COR-L47 (cell line): ENCODE data around the gene NSMF.

Experiments used
- DNase-seq: peaks from one replicate; lab custom pipeline; 2025; lab: John Stamatoyannopoulos, UW

Gene NSMF

DNA sequence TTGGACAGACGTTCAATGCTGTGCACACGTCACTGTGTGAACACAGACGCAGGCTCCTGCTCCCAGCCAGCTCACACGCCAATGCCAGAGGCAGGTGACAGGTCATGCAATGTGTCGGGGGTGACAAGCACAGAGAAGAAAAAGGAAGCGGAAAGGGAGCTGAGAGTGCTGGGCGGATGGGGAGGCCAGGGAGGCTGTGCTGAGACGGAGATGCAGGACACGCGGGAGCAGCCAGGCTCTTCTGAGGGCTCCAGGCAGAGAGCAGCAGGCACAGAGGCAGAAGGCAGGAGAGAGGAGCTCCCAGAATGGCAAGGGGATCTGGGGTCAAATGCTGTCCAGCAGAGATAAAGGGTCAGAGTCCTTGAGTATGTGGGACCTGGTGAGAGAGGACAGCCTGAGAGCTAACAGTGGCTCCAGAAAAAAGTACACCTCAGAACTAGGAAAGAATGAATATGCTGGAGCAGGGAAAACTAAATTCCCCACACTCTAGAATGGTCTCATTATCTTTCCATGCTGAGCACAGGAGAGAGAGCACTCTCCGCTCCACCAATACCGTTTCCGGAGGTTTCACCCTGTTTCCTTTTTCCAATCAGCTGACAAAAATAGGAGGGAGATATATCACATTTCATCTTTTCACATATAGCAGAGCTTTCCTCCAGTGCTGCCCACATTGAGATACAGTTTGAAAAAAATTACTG is 32.8 kb upstream of the NSMF start:
- DNase-seq: no peak

DNA sequence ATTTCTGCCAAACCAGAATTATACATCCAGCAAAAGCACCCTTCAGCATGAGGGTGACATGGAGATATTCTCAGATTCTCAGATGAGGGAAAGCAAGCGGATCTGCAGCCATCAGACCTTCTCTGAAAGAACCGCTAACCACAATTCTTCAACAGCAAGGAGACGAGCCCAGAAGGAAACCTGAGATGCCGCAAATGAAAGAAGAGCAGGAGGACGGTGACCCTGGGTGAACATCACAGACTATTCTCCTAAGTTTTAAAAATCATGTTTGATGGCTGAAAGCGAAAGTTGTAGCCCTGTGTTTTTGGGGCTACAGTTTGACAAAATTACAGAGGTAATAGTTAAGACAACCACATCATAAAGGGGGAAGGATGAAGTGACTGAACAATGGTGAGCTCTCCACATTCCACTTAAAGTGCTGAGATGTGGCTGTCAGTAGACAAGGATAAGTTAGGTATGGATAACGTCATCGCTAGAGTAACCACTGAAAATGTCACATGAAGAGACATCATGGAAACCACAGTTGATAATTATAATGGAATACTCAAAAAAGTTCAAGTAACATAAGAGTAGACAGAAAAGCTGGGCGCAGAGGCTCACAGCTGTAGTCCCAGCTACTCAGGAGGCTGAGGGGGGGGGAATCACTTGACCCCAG is 31.5 kb upstream of the NSMF start:
- no peak for DNase-seq

DNA sequence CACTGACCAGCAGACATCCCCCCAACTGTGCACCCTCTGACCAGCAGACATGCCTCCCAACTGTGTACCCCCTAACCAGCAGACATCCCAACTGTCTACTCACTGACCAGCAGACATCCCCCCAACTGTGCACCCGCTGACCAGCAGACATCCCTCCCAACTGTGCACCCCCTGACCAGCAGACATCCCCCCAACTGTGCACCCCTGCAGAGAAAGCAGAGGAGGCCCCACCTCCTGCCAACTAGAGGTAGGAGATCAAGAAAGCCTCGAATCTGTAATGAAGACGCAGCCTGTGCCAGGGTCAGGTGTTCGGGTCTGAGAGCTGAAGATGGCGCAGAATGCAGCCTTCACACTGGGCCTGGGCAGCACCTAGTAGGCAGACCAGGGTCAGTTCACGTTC is 29.8 kb upstream of the NSMF start:
- DNase-seq: no peak

DNA sequence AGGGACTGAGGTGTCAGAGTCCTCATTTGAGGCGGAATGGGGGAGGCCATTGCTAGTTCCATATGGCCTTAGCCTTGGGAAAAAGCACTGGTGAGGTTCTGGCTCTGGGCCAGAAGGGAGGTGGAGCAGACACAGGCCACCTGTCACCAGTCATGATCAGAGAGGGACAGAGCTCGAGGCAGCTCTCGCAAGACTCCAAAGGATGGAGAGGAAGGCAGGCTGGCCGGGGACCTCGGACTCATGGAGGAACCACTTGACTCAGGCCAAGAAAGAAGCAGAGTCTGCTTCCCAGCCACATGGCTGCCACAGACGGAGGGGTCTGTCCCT is 29.2 kb upstream of the NSMF start:
- DNase-seq: peak; percentile 66

DNA sequence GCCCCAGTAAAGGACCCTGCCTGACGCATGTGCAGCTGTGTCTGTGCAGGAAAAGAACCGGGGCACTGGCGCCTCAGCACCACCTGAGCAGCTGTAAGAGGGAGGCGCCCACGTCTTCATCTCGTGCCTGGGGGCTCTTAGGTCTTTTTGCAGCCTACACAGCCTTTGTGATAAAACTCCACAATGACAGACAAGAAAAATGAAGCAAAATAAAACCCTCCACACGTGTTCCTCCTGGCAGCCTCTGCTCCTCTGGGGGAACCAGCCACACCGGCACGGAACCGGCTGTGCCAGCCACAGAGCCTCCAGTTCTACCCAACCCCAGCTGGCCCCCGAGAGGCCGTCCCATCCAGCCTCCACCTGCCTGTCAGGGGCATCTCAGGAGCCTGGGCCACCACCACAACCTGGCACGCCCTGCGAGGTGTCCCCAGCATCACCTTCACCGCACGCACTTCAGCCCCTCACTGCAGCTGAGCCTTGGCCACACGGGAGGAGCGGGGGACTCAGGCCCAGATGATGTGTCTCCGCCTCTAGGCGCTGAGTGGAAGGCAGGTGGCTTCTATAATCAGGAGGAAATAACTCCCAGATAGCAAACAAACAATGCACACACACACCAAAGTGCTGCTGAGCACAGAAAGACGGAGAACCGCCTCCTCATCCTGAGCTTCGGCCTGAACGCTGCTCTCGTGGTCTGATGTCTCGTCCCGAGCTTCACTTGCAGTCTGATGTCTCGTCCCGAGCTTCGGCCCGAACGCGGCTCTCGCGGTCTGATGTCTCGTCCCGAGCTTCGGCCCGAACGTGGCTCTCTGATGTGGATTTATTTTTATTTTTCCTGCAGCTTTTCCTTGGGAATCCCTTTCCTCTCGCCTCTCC is 28.6 kb upstream of the NSMF start:
- peak; percentile 80 for DNase-seq

DNA sequence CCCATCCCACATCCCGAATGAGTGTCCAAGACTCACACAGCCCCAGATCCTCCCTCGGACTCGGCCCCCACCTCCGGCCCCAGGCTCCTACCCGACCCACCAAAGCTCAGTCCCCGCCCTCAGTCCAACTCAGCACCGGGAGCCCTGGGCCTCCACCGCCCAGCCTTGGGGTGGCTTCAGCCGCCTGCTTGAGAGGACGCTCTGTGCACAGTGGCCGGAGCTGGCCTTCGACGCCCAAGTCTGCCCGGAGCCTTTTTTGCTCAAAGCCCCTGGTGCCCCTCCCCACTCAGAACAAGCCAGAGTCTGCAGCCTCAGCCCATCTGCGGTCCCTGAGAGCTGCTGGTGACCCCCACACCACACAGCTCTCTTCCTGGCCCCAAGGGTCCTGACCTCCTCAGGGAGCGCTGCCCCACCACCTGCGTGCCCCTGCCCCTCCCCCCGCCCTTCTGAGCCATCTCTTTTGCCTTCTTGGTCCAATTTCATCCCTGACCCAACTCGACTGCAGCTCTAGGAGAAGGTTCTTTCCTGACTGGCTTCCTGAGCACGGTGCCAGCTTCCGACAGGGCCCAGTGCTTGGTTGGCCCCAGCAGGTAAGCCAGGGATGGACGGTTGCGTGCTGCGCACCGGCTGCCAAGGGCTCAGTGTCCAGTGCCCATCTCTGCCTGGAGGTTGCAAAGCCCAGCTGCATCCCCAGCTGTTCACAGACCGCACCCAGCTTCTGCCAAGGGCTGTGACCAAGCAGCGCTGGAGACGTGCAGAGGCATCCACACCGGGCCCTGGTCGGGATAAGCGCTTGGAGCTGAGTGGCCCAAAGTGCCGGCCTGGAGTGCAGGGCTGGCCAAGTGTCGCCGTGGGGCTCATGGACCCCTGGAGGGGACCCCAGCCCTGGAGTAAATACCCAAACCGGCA is 27.7 kb upstream of the NSMF start:
- DNase-seq: no peak

DNA sequence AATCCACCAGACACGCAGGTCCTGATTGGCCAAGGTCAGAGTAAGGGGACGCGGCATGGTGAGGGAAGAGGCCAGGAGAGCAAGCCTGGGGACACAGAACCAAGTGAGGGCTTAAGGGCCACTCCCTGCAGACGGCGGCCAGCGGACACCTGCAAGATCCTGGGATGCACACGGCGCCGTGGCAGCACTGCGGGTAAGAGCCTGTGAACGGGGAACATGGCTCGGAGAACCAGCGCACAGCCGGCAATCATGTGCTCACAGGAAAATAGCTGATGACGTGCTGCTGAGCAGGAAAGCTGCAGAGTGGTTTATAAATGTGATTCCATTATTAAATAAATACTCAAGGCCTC is 27.0 kb upstream of the NSMF start:
- no peak for DNase-seq

DNA sequence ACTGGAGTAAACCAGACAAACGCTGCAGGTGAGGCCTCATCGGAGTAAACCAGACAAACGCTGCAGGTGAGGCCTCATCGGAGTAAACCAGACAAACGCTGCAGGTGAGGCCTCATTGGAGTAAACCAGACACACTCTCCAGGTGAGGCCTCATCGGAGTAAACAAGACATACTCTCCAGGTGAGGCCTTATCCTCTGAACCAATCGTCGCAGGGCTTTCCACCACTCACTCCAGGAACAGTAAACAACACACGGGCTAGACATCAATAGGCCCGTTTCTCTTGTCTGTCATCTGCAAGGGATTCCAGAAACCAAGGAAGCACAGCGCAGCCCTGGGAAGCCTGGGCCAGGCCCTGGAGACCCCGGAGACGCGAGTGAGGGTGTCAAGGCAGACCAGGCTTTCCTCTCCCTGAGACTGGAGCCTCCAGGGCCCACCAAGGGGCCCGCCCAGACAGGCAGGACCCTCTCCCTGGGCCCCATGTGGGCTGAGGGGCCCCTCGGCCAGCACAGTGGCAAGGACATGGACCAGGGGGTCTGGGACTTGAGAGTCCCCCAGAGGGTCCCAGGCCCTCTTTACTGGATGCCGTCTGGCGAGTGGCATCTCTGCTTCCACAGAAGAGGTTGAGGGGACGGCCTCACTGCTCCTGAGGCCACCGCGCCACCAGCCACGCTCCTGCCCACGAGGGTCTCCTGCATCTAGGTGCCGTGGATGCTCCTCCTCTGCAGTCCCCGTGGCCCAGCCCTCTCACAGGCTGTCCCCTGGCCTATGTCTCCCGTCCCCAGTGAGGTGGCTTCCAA is 26.4 kb upstream of the NSMF start:
- DNase-seq: no peak

DNA sequence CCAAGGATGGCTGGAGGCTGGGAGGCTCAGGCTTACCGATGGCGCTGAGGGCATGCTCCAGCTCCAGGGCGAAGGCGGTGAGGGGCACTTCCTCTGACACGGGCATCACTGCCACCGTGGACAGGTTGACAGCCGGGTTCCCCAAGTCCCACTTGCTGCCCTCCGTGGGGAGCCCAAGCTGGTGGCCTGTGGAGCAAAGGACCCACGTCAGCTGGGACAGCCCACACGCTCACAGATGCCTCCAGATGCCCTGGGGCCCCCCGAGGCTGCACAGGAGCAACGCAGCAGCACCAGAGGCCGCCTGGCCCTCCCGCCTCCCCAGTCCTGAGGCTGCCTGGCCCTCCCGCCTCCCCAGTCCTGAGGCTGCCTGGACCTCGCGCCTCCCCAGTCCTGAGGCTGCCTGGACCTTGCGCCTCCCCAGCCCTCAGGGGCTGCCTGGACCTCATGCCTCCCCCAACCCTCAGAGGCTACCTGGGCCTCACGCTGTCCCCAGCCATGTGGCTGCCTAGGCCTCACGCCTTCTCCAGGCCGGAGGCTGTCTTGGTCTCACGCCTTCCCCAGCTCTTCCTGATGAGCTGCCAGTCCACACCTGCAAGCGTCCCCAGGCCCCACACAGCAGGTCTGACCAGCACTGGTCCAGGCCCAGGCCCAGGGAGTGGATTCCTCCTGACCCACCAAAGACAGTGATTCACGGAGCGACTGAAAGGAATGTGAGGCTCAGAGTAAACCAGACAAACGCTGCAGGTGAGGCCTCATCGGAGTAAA is 25.6 kb upstream of the NSMF start:
- no peak for DNase-seq

DNA sequence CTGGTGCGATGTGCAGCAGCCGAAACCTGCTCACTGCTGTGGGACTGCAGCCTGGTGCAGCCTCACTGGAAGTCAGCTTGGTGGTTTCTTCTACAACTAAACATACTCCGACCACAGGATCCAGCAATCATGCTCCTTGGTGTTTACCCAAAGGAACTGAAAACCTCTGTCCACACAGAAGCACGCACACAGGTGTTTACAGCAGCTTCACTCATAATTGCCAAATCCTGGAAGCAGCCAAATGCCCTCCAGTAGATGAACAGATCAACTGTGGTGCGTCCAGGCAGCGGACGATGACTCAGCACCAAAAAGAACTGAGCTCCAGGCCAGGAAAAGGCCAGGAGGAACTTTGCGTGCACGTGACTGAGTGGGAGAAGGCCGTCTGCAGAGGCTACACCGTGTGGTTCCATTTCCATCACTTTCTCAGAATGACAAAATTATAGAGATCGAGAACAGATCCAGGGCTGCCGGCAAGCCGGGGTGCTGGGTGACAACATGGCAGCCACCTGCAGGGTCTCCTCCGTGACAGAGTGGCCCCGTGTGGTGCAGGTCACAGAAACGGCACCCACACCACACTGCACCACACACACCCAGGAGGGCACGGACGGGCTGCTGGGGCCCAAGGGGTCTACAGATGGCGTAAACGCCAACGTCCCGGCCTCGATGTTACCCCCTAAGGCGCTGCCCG is 23.1 kb upstream of the NSMF start:
- no peak for DNase-seq

DNA sequence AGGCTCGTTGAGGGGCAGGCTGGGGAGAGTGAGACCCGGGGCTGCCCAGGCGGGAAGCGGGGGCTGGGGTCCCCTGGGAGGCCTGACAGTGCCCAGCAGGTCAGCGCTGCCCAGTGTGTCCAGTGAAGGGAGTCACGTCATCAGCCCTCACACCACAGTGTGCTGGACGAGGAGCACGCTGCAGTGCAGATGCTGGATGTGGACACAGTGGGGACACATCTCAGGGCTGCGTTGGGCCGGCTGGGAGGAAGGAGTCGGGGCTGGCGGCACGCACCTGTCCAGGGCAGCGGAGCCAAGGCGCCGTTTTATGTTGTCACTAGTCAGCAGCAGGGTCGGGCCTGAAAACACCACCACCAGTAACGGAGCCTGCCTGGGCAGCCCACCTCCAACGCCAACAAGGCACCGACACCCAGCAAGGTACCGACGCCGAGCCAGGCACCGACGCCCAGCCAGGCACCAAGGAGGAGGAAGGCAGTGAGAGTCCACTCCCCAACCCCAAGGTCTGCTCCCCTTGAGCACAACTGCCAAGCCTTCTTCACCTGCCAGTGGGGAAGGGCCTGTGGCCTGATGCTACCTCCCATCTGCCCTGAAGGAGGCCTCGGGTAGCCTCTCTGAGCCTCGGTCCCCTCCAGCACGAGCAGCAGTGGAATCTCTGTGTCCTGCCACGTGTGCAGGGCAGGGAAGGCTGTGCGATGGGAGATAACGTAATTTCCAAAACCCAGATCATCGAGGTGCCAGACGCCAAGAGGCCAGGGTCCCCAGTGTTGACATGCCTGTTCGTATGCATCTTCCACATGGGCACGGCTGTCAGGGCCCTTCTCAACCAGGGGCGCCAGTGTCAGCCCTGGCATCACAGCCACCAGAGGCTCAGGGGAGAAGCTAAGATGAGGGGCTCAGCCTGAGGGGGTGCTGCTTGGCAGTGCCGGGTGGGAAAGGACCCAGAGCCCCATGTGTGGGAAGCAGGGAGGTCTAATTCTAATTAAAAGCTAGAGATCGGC is 21.9 kb upstream of the NSMF start:
- DNase-seq: no peak

DNA sequence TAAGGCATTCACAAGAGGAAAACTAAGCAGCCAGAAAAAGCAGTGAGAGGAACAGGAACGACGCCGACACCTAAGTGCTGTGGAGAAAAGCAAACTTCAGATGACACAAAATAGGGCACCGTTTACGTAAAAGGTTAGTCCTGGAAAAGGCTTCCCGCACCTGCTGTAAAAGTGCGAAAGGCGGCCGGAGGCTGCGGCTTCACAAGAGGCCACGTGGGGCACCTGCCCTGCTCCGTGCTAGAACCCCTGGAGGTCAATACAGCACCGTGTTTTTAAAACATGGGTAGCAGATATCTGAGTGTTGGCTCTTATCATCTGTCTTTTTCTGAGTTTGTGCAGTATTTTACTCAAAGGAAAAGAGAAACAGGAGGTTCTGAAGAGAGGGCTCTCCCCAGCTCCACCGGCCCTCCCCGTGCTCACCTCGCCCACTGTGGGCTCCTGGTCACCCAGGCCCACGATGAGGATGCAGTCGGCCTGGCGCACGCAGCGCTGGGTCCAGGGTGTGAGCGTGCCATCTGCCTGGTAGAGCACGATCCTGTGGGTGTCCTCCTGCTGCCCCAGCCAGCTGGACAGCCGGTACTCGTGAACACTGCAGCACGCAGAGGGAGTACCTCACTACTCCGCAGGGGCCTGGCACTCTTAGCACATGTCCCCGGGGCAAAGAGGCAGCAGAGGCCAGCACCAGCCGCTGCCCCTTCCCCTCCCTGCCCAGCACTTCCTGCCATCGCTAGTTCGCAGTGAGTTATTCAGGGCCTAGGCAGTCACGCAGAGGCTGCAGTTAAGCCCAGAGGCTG is 21.0 kb upstream of the NSMF start:
- no peak for DNase-seq

DNA sequence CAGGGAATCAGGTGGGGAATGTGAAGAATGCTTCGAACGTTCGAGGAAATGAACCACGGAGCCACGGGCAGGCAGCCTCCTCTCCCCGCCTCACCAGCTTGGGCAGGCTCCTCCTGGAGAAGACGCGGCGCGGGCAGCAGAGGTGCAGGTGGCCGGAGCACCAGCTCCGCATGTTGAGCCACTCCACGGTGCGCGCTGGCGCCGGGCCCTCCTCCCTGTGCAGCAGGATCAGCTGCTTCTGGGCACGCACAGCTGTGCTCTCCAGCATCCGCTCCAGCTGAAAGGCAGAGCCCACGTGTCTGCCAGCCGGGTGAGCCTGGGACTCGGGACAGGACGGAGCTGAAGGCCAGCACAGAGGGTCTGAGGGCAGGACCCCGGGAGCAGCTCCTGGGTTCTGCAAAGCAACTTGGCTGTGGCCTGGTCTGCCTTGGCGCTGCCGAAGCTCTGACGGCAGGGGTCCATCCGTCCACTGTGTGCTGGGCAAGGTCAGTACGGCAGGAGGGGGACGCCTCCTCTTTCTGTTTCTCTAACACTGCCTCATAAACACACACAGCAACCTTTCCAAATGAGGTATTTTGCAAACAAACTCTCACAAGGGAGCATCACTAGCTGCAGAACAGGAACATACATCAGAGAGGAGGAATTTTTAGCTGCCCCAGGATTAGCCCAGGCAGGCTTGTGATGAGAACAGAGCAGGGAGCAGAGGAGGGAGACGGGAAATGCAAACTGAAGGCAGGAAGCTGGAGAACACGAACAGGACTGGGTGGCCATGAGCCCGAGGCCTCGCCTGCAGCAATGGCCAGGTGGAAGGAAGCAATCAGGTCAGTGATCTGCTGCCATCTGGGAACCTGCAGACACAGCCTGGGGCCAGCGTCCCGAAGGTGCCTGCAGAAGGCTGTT is 20.1 kb upstream of the NSMF start:
- peak; percentile 33 for DNase-seq

DNA sequence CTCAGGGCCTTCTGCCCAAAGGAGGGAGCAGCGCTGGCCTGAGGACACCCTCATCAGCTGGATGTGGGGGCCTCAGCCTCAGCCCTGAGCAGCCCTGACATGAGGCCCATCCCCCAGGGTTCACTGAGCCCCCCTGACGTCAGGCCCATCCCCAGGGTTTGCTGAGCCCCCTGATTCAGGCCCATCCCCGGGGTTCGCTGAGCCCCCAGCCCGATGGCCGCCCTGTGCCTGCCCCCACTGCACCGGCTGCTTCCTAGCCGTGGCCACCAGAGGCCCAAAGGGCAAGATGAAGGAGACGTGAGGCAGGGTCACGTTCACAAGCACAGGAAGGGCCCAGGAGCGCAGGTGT is 19.5 kb upstream of the NSMF start:
- no peak for DNase-seq

DNA sequence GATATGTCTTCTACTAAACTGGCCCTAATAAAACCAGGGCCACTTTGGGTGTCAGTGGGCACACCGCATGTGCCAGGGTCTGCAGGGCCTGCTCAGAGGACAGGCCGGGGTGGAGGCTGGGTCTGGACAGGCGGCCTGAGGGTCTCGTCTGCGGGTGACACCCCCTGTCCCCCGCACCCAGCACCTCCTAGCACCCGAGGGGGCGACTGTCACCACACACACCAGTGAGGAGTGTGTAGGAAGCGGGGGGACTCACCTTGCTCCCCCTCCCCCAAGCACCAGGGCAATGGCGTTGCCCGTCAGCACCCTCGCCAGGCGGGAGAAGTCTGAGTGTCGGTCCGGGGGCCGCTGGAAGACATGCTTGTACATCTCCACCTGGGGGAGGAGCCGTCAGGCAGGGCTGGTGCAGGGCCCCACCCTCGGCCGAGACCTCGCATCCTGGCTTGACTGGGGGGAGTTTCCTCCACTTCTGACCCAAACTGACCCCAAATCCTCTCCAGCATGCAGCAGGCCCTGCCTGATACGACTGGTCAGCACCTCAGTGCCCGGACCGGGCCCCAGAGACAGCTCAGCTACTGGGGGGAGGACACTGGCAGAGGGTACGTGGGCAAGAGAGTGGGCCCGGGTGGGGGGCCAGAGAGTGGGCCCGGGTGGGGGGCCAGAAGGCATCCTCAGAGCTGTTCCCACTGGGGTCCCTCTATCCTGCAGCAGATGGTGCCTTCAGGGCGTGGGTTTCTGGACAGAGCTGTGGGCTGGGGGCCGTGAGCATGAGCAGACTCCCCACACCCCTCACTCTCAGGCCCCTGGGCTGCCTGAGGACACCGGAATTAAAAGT is 18.9 kb upstream of the NSMF start:
- no peak for DNase-seq

DNA sequence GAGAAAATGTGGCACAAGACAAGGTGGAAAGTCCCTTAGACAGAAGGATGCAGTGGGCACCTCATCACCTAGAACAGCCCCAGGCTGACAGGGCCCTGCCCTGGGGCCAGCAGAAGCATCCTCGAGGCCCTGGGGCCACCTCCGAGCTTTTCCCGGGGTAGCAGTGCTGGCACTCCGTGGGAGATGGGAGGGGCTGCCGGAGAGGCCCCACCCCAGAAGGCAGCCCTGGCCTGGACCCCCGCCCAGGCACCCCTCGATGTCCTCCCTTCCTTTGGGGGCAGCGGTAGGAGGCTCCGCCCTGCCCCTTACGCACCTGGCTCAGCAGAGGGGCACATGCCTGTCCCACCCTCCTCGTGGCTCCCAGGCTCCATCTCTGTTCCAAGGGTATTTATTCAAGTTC is 17.7 kb upstream of the NSMF start:
- DNase-seq: no peak
